Measurements from ENCODE around the gene C1orf159.
"Not testable (repeated sequence)": the region's sequence is repeated elsewhere in the genome, so short reads cannot be mapped to it uniquely, and the experiment has no call there.

Gene C1orf159

DNA sequence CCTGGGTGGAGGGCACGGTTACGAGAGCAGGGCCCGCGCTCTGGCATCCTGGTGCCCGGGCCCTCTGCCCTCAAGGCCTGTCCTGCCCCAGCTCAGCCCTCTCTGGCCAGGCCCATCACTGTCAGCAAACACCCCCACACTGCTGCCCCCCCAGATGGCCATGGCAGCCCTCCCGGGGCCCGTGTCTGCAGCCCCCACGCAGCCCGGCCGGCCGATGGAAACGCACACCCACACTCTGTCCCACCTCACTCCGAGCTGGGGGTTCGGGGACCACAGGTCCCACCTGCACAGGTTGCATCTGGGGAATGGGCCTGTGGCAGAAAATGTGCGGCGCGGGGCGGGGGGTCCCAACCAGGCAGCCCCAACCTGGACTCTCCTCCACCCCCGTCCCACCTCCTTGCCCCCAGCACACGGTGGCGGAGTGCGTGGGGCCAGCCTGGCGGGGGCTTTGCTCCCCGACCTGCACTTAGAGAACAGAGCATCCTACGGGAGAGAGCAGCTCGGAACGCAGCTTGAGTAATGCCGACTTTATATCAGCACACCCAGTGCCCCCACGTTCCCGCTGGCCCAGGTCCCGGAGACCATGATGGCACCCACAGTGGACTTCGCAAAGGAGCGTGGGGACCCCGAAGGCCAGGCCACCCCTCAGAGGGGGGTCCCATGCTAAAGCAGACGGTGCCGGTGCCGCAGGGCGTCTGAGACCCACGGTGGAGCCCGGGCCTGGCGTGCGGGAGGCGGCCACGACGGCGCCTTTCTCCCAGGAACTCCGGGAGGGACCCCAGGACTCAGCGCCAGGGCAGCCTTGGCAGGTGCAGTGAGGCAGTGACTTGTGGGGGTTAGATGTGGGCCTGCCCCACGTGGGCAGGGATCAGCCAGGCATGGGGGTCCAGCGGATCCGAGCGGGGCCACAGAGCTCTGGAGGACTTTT is 34.3 kb downstream of the C1orf159 start:
- no peak for DNase-seq (ENCODE audit: low read depth in 2 of 2)

DNA sequence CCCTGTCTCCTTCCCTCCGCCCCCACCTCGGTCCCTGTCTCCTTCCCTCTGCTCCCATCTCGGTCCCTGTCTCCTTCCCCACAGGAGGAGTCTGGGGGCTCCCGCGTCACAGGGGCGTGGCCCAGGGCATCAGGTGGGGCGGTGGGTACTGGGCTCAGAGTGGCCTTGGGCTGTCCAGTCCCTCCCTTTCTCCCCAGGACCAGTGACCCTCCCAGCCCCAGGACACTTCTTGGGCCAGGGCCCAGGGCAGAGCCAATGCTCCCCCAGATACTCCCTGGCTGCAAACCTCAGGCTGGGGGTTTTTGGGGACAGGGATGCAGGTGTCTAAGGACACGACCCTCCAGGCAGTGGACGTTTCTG is 35.0 kb downstream of the C1orf159 start:
- DNase-seq (ENCODE audit: low read depth in 2 of 2) = no peak

DNA sequence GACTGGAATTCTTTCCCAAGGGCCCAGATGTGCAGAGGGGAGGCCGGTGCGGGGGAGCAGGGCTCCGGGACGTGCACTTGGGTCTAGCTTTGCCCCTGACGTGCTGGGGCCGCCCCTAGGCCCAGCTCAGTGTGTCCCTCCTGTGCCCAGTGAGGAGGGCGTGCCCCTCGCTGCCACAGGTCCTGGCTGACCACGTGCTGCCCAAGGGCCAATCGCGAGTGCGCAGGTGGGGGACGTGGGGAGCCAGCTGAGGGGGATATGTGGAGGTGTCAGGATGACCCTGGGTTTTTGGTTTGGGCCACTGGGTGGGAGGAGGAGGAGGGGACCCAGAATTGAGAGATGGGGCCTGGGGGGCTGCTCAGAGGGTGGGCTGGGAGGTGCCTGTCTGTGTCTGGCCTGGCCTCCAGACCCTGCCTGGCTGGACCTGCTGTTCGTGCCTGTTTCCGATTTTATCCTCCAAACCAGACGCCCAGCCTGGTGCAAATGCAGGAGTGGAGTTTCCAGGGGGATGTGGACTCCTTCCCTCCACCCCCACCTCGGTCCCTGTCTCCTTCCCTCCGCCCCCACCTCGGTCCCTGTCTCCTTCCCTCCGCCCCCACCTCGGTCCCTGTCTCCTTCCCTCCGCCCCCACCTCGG is 35.6 kb downstream of the C1orf159 start:
- DNase-seq (ENCODE audit: low read depth in 2 of 2) = no peak

DNA sequence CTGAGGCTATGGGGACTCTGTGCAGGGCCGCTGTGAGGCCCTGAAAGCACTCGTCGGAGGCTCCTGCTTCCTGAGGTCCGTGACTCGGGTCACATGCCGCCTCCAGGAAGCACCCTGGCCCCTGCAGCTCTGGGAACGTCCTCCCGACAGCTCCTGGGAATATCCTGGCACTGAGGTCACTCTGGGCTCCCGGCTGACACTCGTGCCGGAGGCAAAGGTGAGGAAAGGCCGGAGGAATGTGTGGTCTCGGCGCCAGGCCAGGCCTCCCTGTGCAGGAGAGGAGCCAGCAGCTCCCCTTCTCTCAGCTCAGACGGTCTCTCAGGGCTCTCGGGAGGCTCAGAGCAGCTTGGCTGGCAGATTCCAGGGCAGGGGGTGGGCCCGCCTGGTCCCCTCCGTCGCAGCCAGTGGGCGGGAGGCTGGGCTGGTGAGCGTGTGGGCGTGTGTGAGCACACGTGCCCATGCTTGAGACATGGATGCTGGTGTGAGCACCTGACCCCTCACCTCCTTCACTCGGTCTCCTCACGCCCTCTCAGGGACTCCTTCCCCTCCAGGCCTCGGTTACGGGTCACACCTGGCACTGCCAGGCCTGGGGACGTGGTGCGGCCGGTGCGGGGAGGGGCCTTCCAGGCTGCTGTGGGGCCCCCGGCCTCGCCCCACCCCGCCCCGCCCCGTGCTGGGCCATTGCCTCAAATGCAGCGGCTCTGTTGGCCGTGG is 36.3 kb downstream of the C1orf159 start:
- no peak for DNase-seq (ENCODE audit: low read depth in 2 of 2)

DNA sequence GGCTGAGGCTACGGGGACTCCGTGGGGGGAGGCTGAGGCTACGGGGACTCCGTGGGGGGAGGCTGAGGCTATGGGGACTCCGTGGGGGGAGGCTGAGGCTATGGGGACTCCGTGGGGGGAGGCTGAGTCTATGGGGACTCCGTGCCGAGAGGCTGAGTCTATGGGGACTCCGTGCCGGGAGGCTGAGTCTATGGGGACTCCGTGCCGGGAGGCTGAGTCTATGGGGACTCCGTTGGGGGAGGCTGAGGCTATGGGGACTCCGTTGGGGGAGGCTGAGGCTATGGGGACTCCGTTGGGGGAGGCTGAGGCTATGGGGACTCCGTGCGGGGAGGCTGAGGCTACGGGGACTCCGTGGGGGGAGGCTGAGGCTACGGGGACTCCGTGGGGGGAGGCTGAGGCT is 38.5 kb downstream of the C1orf159 start:
- not testable (repeated sequence) for DNase-seq (ENCODE audit: low read depth in 2 of 2)

DNA sequence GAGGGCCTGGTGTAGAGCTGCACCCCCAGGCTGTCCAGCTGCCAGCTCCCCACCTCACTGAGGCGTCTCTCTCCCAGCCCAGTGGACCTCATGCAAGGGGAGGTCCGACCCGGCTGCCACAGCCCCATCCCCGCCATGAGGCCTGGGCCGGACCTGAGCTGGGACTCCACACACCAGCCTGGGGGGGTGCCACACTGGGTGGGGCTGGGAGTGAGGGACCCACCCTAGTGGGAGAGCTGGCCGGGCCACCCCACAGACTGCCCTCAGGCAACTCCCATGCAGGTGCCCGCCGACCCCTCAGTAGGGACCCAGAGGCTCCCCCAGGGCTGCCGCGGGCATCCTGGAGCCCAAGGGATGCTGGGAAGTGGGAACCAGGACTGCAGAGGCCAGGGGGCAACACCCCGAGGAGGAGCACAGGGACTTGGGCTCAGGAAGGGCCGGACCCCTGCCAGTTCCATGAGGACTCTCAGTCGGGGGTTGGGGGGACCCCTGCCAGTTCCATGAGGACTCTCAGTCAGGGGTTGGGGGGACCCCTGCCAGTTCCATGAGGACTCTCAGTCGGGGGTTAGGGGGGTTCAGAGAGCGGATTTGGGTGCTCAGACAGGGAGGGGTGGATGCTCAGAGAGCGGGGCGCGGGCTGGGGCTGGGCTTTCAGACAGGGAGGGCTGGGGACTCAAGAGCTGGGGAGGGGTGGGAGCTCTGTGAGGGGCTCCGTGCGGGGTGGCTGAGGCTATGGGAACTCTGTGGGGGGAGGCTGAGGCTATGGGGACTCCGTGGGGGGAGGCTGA is 40.5 kb downstream of the C1orf159 start:
- DNase-seq (ENCODE audit: low read depth in 2 of 2) = no peak

DNA sequence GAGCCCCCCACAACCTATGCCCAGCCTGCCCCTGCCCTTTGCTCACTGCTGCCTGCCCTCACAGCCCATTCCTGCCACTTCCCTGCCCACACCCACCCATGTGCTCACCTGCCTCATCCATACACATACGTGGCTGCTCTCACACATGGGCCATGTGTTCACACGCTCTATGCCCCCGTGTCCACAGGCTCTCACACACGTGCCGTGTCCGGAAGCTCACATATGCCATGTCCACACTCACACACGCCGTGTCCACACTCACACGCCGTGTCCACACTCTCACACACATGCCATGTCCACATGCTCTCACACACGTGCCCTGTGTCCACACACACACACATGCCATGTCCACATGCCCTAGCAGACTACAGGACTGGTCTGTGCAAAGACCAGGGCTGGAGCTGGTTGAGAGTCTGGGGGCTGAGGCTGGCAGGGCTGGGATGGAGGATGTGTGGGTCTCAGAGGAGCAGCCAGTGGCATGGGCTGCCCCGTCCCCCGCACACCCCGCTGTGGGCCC is 41.2 kb downstream of the C1orf159 start:
- no peak for DNase-seq (ENCODE audit: low read depth in 2 of 2)

DNA sequence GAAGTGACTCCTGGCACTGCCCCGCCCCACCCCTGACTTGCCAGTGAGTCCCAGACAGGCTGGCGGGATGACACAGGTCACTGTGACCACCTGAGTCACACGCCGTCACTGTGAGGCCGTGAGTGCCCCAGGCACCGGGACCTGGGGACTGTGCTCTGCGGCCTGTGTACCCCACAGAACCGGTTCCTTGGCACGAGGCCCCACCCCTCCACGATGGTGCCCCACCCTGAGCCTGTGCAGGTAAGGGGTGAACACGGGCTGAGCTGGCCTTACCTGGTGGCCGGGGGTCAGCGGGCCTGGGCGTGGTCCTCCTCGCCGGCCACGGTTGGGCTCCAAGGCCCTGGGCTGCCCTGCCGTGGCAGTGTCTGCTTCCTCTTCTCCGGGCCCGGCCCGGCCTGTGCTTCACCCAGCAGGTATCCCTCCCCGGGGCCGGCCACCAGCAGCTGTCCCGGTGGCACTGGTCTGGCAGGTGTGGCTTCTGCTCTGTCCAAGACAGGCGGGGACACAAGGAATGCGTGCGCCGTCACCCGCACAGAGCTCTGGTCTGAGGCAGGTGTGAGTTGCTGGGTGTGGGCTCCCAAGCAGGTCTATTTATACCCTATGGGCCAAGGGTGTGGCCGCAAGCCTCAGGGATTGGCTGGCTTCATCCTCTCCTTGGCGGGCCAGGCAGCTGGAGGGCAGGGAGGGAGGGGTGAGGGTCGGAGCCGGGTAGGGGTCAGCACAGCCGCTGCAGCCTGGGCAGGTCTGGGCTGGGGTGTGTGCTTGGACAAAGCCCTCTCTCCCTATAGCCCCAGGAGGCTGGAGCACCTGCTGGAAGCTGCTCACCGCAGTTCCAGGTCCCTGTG is 41.9 kb downstream of the C1orf159 start, which contains the start of gene RNF223:
Gene RNF223, minus strand, starts transcription at position 564 of the 845 bp plus-strand sequence. CDS start 1,740 bp downstream, outside the sequence.
- DNase-seq (ENCODE audit: low read depth in 2 of 2) = no peak

DNA sequence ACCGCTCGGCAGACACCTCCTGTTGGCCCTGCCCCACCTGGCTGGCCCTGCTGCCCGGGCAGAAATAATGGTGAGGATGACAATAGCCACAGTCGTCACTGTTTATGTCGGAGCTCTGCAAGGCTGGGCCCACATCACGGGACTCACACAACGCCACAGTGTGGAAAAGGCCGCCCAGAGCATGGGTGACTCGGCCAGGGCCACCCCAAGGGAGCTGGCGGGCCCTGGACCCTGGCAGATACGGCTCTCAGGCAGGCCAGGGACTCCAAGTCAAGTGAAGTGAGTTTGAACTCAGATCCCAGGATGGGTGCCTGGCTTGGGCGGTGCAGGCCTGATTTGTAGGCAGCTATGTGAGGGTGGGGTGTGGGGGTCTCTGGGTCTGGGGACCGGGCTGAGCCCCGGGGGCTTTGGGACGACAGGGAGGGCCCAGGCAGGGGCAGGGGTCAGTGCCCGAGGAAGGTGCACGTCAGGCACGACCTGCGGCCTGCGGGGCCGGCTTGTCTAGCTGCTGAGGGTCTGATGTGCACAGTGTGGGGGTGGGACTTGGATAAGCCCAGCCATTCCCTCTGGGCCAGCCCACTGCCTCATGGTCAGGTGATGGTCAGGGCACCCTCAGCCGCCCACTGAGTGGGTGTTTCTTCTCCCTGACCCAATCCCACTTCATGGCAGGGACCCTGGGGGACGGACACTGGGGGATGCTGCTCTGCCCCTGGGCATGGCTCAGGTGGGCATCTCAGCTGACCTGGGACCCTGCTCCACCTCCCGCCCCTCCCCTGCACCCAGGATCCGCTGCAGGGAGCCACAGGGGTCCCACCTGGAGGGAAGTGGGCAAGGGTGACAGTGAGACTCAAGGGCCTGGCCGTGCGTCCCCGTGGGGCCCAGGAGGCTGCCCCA is 42.8 kb downstream of the C1orf159 start:
- DNase-seq (ENCODE audit: low read depth in 2 of 2) = no peak

DNA sequence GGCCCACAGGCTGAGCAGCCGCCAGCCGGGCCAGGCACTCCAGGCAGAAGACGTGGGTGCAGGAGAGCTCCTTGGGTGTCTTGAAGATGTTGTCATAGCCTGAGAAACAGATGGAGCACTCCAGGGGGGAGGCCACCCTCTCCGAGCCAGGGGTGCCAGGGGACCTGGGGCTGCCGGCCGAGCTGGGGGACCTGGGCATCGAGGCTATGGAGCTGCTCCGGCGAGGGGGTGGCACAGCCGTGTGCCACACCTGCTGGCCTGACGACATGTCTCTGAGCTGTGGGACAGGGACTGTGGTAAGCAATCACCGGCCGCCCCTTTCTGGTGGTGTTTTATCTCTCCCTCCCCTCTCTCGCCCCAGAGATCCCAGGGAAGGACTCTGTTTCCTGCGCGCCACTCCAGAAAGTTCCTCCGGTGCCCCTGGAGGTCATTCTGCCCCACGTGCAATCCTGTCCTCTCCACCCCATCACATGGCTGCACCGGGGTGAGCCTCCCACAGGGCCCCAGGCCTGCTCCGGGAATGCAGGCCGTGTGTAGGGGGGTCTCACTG is 43.5 kb downstream of the C1orf159 start:
- DNase-seq (ENCODE audit: low read depth in 2 of 2) = no peak

DNA sequence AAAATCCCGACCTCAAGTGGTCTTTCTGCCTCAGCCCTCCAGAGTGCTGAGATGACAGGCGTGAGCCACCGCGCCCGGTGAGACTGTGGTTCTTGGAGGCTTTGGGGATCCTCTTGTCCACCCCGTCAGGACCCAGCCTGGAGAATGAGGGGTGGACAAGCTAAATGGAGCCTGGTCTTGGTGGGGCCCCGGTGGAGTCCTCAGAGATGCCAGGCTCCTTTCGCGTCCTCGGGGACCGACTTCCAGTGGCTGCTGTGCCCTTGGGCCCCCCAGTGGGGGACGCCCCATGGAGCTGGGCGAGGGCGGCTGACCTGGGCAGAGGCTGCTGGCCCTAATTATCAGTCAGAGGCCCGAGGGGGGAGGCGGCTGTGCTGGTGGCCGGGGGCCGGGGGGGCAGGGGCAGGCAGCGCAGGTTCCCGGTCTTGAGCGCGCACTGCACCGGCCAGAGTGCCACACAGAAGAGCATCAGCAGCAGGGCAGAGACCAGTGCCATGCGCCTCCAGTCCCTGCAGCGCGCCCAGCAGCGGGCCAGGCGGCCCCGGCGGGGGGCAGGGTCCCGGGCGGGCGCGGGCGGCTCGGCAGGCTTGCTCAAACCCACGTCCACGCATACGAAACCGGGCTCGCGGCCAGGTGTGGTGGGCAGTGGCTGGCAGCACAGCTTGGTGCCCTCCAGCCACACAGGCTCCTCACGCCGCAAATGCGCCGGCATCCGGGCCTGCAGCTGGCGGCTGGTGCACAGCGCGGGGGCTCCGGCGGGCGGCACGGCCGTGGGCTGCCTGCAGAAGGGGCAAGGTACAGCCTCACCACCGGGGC is 44.2 kb downstream of the C1orf159 start:
- no peak for DNase-seq (ENCODE audit: low read depth in 2 of 2)

DNA sequence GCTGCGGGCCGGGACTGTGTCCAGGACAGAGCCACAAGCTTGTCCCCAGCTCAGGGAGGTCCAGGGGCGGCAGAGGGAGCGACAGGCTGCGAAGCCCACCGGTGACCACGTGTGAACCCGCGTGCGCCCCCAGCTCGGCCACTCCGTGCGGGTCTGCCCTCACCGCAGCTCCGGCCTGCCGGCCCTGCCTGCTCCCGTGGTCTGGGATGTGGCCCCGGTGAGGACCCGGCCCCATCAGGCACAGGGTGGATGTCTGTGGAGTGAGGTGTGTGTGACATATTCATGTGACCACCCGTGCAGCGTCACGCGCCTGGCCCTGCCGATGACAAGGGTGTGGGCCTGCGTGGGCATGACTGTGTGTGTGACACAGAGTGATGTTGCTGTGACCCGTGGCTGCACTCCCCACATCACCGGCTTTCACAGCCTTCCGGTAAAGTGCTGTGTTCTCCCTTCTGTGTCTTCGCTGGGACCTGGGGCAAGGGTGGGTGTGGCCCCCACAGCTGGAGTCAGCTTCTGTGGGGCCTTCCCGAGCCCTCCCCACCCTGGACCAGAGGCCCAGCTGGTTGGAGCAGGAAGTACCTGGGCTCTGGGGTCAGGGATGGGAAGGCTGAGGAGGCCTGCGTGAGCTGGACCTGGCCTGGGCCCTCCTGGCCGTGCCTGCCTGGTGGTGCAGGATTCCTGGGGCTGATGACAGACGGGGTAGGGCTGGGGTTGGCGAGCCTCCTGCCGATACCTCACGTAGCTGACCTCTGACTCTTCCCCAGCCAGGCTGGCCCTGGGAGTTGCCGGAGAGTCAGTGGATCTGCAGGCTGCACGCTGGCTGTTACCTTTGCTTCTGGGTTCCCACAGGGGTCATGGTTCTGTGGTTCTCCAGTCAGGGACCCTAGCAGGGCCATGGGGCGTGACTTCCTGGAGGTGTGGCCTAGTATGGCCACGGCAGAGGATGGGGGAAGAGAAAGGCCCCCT is 45.9 kb downstream of the C1orf159 start:
- DNase-seq (ENCODE audit: low read depth in 2 of 2) = no peak

DNA sequence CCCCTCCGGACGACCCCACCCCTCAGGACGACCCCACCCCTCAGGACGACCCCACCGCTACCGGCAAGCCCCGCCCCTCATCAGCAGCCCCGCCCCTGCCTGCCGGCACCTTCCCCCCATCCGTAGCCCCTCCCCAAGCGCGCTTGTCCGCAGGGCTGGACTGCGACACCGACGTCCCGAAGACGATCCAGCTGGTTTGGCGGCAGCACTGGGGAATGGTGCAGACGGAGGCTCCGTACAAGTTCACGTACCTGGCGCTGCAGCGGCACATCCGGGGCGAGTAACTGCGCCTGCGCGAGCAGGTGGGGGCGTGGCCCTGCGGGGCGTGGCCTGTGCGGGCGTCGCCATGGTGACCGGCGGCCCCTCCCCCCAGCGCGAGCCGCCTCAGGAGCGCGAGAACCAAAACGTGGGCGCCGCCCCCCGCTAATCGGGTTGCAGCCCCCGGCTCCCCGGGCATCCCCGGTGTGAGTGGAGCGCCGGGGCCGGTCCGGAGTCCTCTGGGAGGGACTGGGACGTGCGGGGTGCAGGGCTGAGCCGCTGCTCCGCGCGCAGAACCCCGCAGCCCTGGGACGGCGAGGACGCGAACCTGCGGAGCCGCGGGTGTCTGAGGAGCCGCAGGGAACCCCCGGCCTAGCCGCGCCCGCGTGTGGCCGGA is 46.7 kb downstream of the C1orf159 start:
- DNase-seq (ENCODE audit: low read depth in 2 of 2) = peak; percentile 68 to 74

DNA sequence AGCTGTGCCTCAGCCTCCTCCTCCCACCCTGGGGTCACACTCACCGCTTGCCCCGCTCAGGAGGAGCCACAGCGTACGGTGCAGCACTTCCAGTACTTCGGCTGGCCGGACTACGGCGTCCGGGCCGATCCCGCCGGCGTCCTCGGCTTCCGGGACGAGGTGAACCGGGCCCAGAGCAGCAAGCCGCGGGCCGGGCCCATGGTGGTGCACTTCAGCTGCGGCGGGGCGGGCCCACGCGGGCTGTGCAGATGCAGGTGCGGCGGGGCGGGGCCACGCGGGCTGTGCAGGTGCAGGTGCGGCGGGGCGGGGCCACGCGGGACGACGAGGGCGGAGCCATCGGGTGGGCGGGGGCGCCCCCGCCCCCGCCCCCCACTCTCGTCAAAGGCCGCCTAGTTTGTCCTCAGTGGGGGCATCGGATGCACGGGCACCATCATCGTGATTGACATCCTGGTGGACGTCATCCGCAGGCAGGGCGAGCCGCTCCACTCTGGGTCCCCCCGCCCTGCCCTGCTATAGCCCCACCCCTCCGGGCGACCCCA is 47.3 kb downstream of the C1orf159 start:
- DNase-seq (ENCODE audit: low read depth in 2 of 2) = no peak

DNA sequence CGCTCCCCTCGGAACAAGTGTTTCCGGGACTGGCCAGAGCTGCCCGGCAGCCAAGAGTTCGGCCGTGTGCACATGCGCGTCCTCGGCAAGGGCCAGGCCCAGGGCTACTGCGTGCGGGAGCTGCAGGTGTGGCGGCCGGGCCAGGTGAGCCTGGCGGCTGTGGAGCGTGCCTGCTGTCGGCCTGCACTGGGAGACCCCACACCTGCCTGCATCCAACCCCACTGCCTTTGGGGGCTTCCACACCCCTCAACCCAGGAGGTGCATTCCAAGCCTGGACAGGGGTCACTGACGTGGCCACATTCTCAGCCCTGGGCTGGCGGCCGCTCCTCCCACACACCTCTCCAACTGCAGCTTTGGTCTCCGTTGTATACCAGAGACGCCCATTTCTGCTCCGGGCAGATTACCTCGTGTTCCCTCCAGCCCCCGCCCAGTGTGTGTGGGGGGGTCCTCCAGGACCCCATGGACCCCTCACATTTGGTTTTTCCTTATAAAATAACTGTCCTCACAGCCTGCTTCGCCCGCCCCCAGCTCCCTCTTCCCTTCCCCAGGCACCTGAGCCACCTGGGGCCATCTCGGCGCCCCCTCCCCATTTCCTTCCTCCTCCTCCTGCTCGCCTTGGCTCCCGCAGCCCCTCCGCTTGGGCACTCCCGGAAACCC is 47.9 kb downstream of the C1orf159 start:
- DNase-seq (ENCODE audit: low read depth in 2 of 2) = no peak

All from stimulated activated CD8-positive, alpha-beta memory T cell treated with anti-CD3 and anti-CD28 coated beads, Interleukin-15, amount 100 ng/mL, for 4 hours (primary cell).